ENCODE data around the gene CPEB3. TPM values are rescaled to one million over a fixed set of nuclear protein-coding genes. Genes with fewer than 3 reads are reported as not detected.

CPEB3 gene
- polyA plus RNA-seq, 2 of the 4 experiments (the other 2 are of a cell fraction) = 0.37 to 0.41 TPM

GRCh38 chr10:92184977-92185376 lies 105.9 kb downstream of the CPEB3 start:
- ATAC-seq (no peak), DNase-seq (ENCODE audit: low read depth in 1 of 2, low spot score in 1 of 2) (no peak), FAIRE-seq (no peak)
- Histone ChIP-seq H3K4me2 (no peak overlapping the region), H3K4me1 (no peaks in the 10 kb centered on the region), H3K4me3 (no peak overlapping the region), H3K27ac (no peak overlapping the region), H3K9me3 (no peaks in the 10 kb centered on the region)
- no peak for TF ChIP-seq BCL3 (IDR thresholded peaks at IDR 0.05)
- no peak for TF ChIP-seq RNF2 (IDR thresholded peaks at IDR 0.05; ENCODE audit: borderline replicate concordance, low read depth)
- TF ChIP-seq FOSL2 (IDR thresholded peaks at IDR 0.05) = no peak
- TF ChIP-seq FOSL2 (CRISPR knock-in tag; IDR thresholded peaks at IDR 0.05) = no peak
- TF ChIP-seq JUN (IDR thresholded peaks at IDR 0.05) = no peak
- no peak for TF ChIP-seq EHMT2 (IDR thresholded peaks at IDR 0.05; ENCODE audit: low read depth)
- no peak for TF ChIP-seq REST (IDR thresholded peaks at IDR 0.05)
- no peak for TF ChIP-seq ZFP36 (IDR thresholded peaks at IDR 0.05; ENCODE audit: borderline replicate concordance, partially characterized antibody)
- no peak for TF ChIP-seq EP300 (IDR thresholded peaks at IDR 0.05)
- TF ChIP-seq CHD4 (IDR thresholded peaks at IDR 0.05; ENCODE audit: borderline replicate concordance) = no peak
- no peak for TF ChIP-seq FOXS1 (CRISPR knock-in tag; IDR thresholded peaks at IDR 0.05)
- CTCF ChIA-PET = interaction anchor here (0.9 kb wide), 1 partner anchor 97 kb away, joined by 3 read pairs; no protein-coding TSS in a partner anchor
- POLR2A ChIA-PET = no interaction called here
- WGBS (ENCODE audit: missing lambda C conversion rate) = 83% methylated on average over 3 of the region's 3 CpGs

GRCh38 chr10:92183199-92183598 lies 107.7 kb downstream of the CPEB3 start:
- ChIA-PET POLR2A (interaction anchor here (0.6 kb wide), 1 partner anchor 166 kb away, joined by 3 read pairs; no protein-coding TSS in a partner anchor), CTCF (no interaction called here)
- no peak for ATAC-seq
- 59% methylated on average over 4 of the region's 4 CpGs for WGBS (ENCODE audit: missing lambda C conversion rate)
- H3K27ac ChIP-seq = no peak overlapping the region
- no peak for DNase-seq (ENCODE audit: low read depth in 1 of 2, low spot score in 1 of 2)
- no peaks in the 10 kb centered on the region for H3K9me3 ChIP-seq
- H3K4me3 ChIP-seq = no peak overlapping the region
- H3K4me2 ChIP-seq = no peak overlapping the region
- no peak for FAIRE-seq
- no peaks in the 10 kb centered on the region for H3K4me1 ChIP-seq
- TF ChIP-seq JUN (IDR thresholded peaks at IDR 0.05) (no peak), ZSCAN20 (CRISPR knock-in tag; IDR thresholded peaks at IDR 0.05) (no peak), GATA3 (IDR thresholded peaks at IDR 0.05; ENCODE audit: borderline replicate concordance) (no peak), CEBPB (IDR thresholded peaks at IDR 0.05) (no peak), FOSL2 (IDR thresholded peaks at IDR 0.05) (no peak), FOSL2 (CRISPR knock-in tag; IDR thresholded peaks at IDR 0.05) (no peak), BCL3 (IDR thresholded peaks at IDR 0.05) (no peak), USF2 (IDR thresholded peaks at IDR 0.05) (no peak), ZNF302 (CRISPR knock-in tag; IDR thresholded peaks at IDR 0.05) (no peak), CBX2 (IDR thresholded peaks at IDR 0.05; ENCODE audit: borderline replicate concordance, low read depth) (no peak), NFE2L2 (conservative IDR thresholded peaks at IDR 0.05; ENCODE audit: low read length) (no peak), ATOH8 (CRISPR knock-in tag; IDR thresholded peaks at IDR 0.05; ENCODE audit: low read depth) (no peak), CTCF (IDR thresholded peaks at IDR 0.05) (no peak), JUNB (IDR thresholded peaks at IDR 0.05) (no peak), NPAS2 (CRISPR knock-in tag; IDR thresholded peaks at IDR 0.05; ENCODE audit: borderline replicate concordance) (no peak), HMGXB4 (CRISPR knock-in tag; IDR thresholded peaks at IDR 0.05; ENCODE audit: borderline replicate concordance) (no peak), ESRRA (IDR thresholded peaks at IDR 0.05; ENCODE audit: borderline replicate concordance, low read length) (no peak)
